A673 (cell line): Measurements from ENCODE around the gene WDR54. TPM values are rescaled to one million over a fixed set of nuclear protein-coding genes. Genes with fewer than 3 reads are reported as not detected.

ENCODE experiments used
- BruUV-seq: library from RNA; stranded (reverse); fragments of 400-500 nt; replicated peaks from 2 replicates; lab custom pipeline; 2021; lab: Mats Ljungman, UMichigan
- CTCF ChIA-PET: fragments of 300-600 bp; sonication (Branson Sonifier 250); formaldehyde crosslinking; loops from one replicate; lab custom pipeline; 2022; ENCODE audit warnings: antibody characterized with exemption; lab: Charles Lee
- POLR2A ChIA-PET: fragments of 300-600 bp; sonication (Branson Sonifier 250); formaldehyde crosslinking; loops from one replicate; lab custom pipeline; 2022; ENCODE audit warnings: antibody characterized with exemption; ENCODE audit not compliant: low non-redundant PET; lab: Charles Lee
- DNase-seq: peaks from one replicate; pipeline ENCODE4 v3.0.0-alpha.2; 2015; ENCODE audit warnings: low spot score
- H3K27ac ChIP-seq: fragments of 200-600 bp; sonication (generic); 2 replicates; pipeline ENCODE4 v1.5.1; 2016; ENCODE audit warnings: mixed run types, low read depth, mild to moderate bottlenecking, mixed read lengths, antibody characterized with exemption, low read length; ENCODE audit not compliant: poor library complexity, severe bottlenecking
- H3K27me3 ChIP-seq: fragments of 200-600 bp; sonication (generic); replicated peaks from 2 replicates; pipeline ENCODE4 v1.6.1; 2017; ENCODE audit warnings: mixed run types, low read depth, mild to moderate bottlenecking, mixed read lengths, antibody characterized with exemption, low read length; ENCODE audit not compliant: insufficient read depth, poor library complexity
- H3K36me3 ChIP-seq: fragments of 200-600 bp; sonication (generic); 2 replicates; pipeline ENCODE4 v1.6.1; 2016; ENCODE audit warnings: mixed run types, mild to moderate bottlenecking, mixed read lengths, antibody characterized with exemption, low read length; ENCODE audit not compliant: insufficient read depth, poor library complexity, severe bottlenecking
- H3K4me1 ChIP-seq: fragments of 200-600 bp; sonication (generic); 2 replicates; pipeline ENCODE4 v1.6.1; 2017; ENCODE audit warnings: mixed run types, mild to moderate bottlenecking, mixed read lengths, antibody characterized with exemption, low read length; ENCODE audit not compliant: insufficient read depth, poor library complexity, severe bottlenecking
- H3K4me3 ChIP-seq: fragments of 200-600 bp; sonication (generic); 2 replicates; pipeline ENCODE4 v1.5.1; 2016; ENCODE audit warnings: low read depth, mixed run types, mild to moderate bottlenecking, mixed read lengths, low read length; ENCODE audit not compliant: poor library complexity, severe bottlenecking
- H3K9me3 ChIP-seq: fragments of 200-600 bp; sonication (generic); 2 replicates; pipeline ENCODE4 v1.6.1; 2016; ENCODE audit warnings: mixed run types, low read depth, mild to moderate bottlenecking, mixed read lengths, antibody characterized with exemption, low read length; ENCODE audit not compliant: poor library complexity, severe bottlenecking
- CTCF ChIP-seq: fragments of 300-800, 200-600 bp; sonication (generic); conservative IDR thresholded peaks from 2 replicates; pipeline ENCODE4 v1.5.1; 2017; ENCODE audit warnings: low read depth, mild to moderate bottlenecking, antibody characterized with exemption, low read length, moderate library complexity, mixed read lengths
- EZH2 ChIP-seq: fragments of 200-600 bp; sonication (generic); IDR thresholded peaks from 2 replicates; pipeline ENCODE4 v1.6.1; 2017; ENCODE audit warnings: borderline replicate concordance, low read depth, mild to moderate bottlenecking, mixed read lengths, antibody characterized with exemption, low read length; ENCODE audit not compliant: poor library complexity, severe bottlenecking
- intact Hi-C: fragments of 100-400 bp; cut with micrococcal nuclease; formaldehyde crosslinking; loops from one replicate; pipeline ENCODE4 v1.10.0; 2022; ENCODE audit not compliant: unreplicated experiment
- total RNA-seq: library from RNA; stranded (reverse); gene quantifications from 2 replicates; pipeline ENCODE4 v1.2.3, GENCODE V29; 2021

The WDR54 gene
- total RNA-seq, 1 experiment from 2014 or later: 41.1 TPM

- CTCF ChIA-PET: no interaction called here
- TF ChIP-seq EZH2: no peak
- TF ChIP-seq CTCF: no peak
- POLR2A ChIA-PET: interaction anchor here (0.7 kb wide), 1 partner anchor 88 kb away, joined by 26 read pairs; no protein-coding TSS in a partner anchor
- peak overlapping the region; percentile 59 for H3K4me3 ChIP-seq
- BruUV-seq: no TSS peak
- H3K27ac ChIP-seq: peak overlapping the region; percentile 88
- peaks cover 7% of the 10 kb centered on the region for H3K4me1 ChIP-seq
- peaks cover 11% of the 10 kb centered on the region for H3K36me3 ChIP-seq
- no peaks in the 10 kb centered on the region for H3K27me3 ChIP-seq
- intact Hi-C loops: no loop called here
- H3K9me3 ChIP-seq: no peaks in the 10 kb centered on the region
- no peak for DNase-seq
Observed at GRCh38 chr2:74471332-74472065, 50.0 kb downstream of the WDR54 start.

- Histone ChIP-seq H3K36me3 (peaks cover 11% of the 10 kb centered on the region), H3K4me1 (peaks cover 7% of the 10 kb centered on the region), H3K27ac (peak within 1 kb of the TSS; percentile 88), H3K27me3 (no peaks in the 10 kb centered on the region), H3K4me3 (peak within 1 kb of the TSS; percentile 59), H3K9me3 (no peaks in the 10 kb centered on the region)
- CTCF ChIA-PET: interaction anchor here (1.0 kb wide), 1 partner anchor 11 kb away, joined by 5 read pairs; the partner anchor contains the start of genes CCDC142 and TTC31
- intact Hi-C loops: no loop called here
- POLR2A ChIA-PET: no interaction called here
- peak; percentile 96 for DNase-seq
- TF ChIP-seq EZH2 (no peak), CTCF (no peak)
- BruUV-seq: TSS peak; percentile 92
Observed at GRCh38 chr2:74472086-74472944, 50.8 kb downstream of the WDR54 start, which contains the start of gene MRPL53. MRPL53 (minus strand) TSS chr2:74472680; CDS start chr2:74472660, 20 bp downstream.

- POLR2A ChIA-PET: no interaction called here
- no peak for DNase-seq
- peak overlapping the region; percentile 88 for H3K27ac ChIP-seq
- CTCF ChIA-PET: interaction anchor here (1.0 kb wide), 1 partner anchor 10 kb away, joined by 5 read pairs; the partner anchor contains the start of genes CCDC142 and TTC31
- peaks cover 13% of the 10 kb centered on the region for H3K36me3 ChIP-seq
- H3K27me3 ChIP-seq: no peaks in the 10 kb centered on the region
- intact Hi-C loops: no loop called here
- peak overlapping the region; percentile 59 for H3K4me3 ChIP-seq
- peaks cover 7% of the 10 kb centered on the region for H3K4me1 ChIP-seq
- TSS peak; percentile 89 for BruUV-seq
- no peaks in the 10 kb centered on the region for H3K9me3 ChIP-seq
- TF ChIP-seq EZH2 (no peak), CTCF (no peak)
Observed at GRCh38 chr2:74472945-74473258, 51.4 kb downstream of the WDR54 start.
